ENCODE results near the gene POLR3E.

The POLR3E gene

GRCh38 chr16:22317001-22317530 is 19.9 kb downstream of the POLR3E start:
- DNase-seq (ENCODE audit: low spot score): peak; percentile 37

- DNase-seq (ENCODE audit: low spot score): peak; percentile 15
These were observed 20.4 kb downstream of the POLR3E start for GRCh38 chr16:22317625-22318024.

DNA sequence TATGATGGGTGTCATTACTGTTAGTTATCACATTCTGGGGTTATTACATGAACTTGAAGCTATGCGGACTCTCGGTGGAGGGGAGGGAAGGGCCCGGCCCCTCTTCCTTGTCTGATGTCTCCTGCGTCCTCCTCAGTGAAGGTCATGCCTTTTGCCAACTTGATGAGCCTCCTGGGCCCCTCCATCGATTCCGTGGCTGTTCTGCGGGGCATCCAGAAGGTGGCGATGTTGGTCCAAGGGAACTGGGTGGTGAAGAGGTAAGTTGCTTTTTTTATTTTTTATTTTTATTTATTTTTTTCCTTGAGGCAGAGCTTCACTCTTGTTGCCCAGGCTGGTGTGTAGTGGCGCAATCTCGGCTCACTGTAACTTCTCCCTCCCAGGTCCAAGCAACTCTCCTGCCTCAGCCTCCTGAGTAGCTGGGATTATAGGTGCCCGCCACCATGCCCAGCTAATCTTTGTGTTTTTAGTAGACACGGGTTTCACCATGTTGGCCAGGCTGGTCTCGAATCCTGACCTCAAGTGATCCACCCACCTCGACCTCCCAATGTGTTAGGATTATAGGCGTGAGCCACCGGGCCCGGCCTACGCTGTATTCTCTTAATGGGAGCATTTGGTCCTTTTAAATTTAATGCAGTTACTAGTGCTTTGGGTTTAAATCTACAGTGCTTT is 21.6 kb downstream of the POLR3E start:
- DNase-seq (ENCODE audit: low spot score): no peak

DNA sequence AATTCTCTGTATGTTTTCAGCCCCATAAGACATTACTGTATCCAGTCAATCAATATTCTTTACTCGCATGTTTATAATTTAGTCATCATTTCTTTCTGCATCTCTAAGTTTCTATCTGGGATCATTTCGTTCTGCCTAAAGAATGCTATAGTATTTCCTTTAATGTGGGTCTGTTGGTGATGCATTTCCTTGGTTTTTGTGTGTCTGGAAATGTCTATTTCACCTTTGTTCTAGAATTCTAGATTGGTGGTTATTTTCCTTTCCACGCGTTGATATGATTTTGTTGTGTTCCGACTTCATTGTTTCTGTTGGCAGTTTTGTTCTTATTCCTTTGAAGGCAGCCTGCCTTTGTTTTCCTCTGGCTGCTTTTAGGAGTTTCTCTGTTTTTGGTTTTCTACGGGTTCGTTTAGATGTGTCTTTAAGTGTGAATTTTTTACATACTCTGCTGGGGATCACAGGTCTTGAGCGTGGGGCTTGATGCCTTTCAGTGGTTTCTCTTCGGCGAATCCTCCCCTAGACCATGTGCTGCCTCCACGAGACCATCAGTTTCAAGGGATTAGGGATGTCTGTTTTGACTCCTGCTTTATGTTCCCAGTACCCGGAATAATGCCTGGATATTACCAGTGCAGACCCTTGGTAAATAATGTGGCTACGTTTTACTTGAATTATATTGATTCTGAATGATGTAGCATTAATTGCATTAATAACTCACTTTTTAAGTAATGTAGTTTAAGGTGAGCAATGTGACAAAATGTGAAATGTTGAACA is 23.5 kb downstream of the POLR3E start:
- DNase-seq (ENCODE audit: low spot score): no peak

GRCh38 chr16:22321340-22322001 is 24.3 kb downstream of the POLR3E start:
- peak; percentile 76 for DNase-seq (ENCODE audit: low spot score)

- no peak for DNase-seq (ENCODE audit: low spot score)
These were observed 24.8 kb downstream of the POLR3E start for GRCh38 chr16:22322021-22322471.

DNA sequence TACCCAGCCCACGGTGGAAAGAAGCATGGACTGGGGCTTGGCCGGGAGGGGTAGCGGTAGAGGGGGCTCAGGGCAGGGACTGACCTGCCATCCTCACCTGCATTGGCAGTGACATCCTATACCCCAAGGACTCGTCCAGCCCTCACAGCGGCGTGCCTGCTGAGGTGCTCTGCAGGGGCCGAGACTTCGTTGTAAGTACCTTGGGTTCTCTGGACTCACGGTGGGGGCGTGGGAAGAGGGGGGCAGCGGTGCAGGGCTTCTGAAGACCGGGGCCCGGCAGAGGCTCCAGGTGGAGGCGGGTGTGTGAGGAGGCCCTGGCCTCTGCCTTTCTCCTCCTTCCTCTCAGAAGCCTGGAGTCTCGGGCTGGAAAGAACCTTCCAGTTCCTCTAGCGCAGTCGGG is 25.5 kb downstream of the POLR3E start:
- no peak for DNase-seq (ENCODE audit: low spot score)

- DNase-seq (ENCODE audit: low spot score): no peak
These were observed 26.2 kb downstream of the POLR3E start for GRCh38 chr16:22323173-22323958.

DNA sequence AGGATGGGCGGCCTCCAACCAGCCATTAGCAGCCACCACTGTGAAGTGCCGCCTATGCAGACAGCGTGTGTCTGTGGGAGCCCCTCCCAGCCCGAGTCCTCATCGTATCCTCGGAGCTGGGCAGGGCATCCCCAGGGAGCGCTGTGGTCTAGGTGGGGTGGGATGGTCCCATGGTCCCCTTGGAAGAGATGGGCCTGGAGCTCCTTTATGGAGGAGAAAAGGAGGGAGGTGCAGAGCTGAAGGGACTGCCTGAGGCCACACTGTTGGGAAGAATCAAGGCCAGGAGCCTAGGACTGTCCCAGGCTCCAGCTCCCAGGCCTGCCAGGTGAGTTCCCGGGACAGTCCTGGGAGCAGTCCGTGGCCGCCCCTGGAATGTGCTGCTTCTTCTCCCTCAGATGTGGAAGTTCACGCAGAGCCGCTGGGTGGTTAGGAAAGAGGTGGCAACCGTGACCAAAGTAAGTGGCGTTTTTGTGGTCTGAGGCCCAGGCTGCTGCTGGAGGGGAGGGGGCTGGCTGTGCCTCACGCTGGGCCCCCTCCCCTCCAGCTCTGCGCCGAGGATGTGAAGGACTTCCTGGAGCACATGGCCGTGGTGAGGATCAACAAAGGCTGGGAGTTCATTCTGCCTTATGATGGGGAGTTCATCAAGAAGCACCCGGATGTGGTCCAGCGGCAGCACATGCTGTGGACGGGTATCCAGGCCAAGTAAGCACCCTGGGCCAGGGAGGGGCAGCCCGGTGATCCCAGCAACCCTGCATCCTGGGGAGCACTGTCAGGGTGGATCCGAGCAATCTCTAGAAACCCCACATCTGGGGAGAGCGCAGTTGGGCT is 27.0 kb downstream of the POLR3E start:
- DNase-seq (ENCODE audit: low spot score): no peak

- no peak for DNase-seq (ENCODE audit: low spot score)
These were observed 27.8 kb downstream of the POLR3E start for GRCh38 chr16:22324787-22325597.

DNA sequence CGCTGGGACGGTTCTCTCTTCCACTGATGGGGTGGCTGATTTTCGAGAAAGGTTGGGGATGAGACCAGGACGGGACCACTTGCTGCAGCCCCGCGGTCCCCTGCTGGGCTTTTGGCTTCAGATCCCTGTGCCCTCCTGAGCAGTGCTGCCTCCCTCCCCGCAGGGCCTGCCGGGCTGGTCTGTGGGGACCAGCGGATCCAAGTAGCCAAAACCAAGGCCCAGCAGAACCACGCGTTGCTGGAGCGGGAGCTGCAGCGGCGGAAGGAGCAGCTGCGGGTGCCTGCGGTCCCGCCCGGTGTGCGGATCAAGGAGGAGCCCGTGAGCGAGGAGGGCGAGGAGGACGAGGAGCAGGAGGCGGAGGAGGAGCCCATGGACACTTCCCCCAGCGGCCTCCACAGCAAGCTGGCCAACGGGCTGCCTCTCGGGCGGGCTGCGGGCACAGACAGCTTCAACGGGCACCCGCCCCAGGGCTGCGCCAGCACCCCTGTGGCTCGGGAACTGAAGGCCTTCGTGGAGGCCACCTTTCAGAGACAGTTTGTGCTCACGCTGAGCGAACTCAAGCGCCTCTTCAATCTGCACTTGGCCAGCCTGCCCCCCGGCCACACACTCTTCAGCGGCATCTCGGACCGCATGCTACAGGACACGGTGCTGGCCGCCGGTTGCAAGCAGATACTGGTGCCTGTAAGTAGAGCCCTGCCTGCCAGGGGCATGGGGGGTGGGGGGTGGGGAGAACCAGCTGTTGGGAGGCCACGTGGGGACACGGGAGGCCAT is 28.6 kb downstream of the POLR3E start:
- DNase-seq (ENCODE audit: low spot score): no peak

- DNase-seq (ENCODE audit: low spot score): no peak
These were observed 29.1 kb downstream of the POLR3E start for GRCh38 chr16:22326369-22326652.

DNA sequence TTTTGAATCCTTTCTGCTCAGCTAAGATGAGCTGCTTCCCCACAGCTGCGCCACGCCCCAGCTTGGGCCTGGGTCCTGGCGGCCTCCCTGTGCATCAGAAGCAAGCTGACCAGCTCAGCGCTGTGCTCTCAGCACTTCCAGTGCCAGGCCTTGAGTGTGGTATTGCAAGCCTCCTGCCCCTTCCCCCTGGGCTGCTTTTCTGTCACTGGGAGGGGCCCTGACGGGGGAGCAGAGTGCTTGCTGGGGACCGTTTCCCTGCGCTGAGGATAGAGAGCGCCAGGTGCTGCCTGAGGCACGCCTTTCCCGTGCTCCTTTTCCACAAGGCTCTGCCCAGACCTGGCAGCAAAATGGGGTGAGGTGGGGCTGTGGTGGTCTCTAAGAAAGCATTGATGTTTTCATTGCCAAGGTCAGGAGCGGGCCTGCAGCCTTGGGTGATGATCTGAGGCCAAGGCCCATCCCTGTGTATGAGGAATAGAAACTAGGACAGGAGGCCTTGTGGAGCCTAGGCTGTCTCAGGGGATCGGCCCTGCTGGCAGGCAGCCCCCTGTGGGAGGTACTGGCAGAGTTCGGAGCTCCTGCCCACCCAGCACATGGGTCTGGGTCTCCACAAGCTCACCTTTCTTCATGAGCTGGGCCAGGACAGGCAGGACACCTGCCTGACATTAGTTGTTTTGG is 29.7 kb downstream of the POLR3E start:
- no peak for DNase-seq (ENCODE audit: low spot score)

DNA sequence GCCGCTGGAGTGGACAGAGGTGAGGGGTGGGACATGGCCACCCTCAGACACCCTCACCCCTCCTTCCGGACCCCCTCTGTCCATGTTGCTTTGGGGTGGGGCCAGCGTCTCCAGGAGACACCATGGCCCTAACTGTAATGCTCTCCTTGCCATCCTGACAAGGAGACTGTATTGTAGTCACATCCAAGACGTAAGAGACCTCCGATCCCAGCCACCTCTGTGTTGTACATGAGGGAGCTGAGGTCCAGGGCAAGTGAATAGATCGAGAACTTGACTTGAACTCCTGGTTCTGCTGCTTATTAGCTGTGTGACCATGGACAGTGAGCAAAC is 30.2 kb downstream of the POLR3E start:
- DNase-seq (ENCODE audit: low spot score): no peak

- no peak for DNase-seq (ENCODE audit: low spot score)
These were observed 31.0 kb downstream of the POLR3E start for GRCh38 chr16:22328081-22328725.

DNA sequence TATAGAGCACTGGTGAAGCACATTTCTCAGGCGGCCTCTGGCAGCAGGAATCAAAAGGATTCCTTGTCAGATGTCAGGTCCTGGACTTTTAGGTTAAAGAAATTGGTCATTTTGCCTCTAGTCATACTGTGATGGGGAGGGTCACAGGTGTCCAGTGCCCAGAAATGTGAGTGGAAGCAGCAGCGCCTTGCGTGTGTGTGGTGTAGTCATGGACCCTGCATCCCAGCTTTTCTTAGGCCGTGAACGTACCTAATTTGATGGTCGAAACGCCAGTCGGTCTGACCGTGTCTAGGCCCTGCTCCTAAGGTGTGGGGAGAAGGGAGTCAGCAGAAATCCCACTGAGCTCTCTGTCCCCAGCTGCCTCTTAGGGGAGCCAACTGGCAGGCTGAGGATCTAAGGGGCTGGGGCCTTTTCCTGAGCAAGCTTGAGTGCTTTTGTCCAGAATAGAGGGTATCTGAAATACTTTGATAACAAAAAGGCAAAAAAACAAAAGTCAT is 32.0 kb downstream of the POLR3E start:
- DNase-seq (ENCODE audit: low spot score): no peak

DNA sequence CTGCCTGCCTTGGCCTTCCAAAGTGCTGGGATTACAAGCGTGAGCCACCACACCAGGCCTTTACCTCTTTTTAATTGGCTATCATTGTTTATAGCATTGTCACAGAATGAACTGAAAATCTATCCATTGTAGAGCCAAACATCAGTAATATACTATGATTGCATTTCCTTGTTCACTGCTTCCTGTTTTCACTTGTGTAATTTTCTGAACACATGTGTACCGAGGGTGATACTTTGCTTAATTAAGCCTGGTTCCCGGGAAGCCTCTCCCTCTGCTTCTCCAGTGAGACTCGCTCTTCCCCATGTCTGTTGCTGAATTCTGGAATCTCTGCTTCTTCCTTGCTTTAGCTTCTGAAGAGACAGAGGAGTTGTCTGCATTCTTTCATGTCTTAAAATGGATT is 33.1 kb downstream of the POLR3E start:
- no peak for DNase-seq (ENCODE audit: low spot score)

- no peak for DNase-seq (ENCODE audit: low spot score)
These were observed 36.3 kb downstream of the POLR3E start for GRCh38 chr16:22333457-22333994.
